ENCODE data around the gene ZNF507. TPM values are rescaled to one million over a fixed set of nuclear protein-coding genes. Genes with fewer than 3 reads are reported as not detected.

The ZNF507 gene
- total RNA-seq, 1 experiment from 2014 or later = 31.1 TPM

DNA sequence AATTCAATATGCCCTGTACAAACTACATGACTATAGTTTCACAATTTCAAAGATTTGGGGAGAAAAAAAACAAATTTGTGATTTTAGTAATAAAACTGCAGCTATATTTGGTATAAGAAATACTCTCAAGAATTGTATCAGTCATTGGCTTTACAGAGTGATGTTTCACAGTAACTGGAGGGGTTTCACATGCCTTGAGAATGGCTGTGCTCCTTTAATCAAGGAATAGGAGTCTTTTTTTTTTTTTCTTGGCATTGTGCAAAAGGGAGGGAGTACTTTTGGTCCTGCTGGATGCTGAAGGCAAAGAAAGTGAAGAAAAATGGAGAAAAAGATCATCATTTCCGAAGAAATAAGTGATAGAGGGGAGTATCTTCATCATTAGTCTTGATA, 6.8 kb downstream of the ZNF507 start:
- no peak overlapping the region for H3K4ac ChIP-seq (ENCODE audit: low read depth, low read length)
- Mint-ChIP-seq H3K27me3 (ENCODE audit: low read depth) (no peaks in the 10 kb centered on the region), H3K4me1 (no peaks in the 10 kb centered on the region; a peak in 1 of 4 replicates), H3K27ac (no peak overlapping the region), H3K36me3 (ENCODE audit: insufficient read depth in 1 of 3, low read depth in 3 of 3) (peaks cover 49 to 76% (median 75%) of the 10 kb centered on the region in 3 experiments; a peak in 6 of 7 replicates), H3K4me3 (no peak overlapping the region), H3K9me3 (no peaks in the 10 kb centered on the region)
- H2BK20ac ChIP-seq (ENCODE audit: low read depth, low read length, poor library complexity, severe bottlenecking) = no peak overlapping the region
- no peak overlapping the region for H2BK5ac ChIP-seq (ENCODE audit: insufficient read length, low read length)
- no peak for TF ChIP-seq CTCF (conservative IDR thresholded peaks at IDR 0.05)
- H3K79me1 ChIP-seq (ENCODE audit: insufficient read depth, low read depth, low read length, poor library complexity, severe bottlenecking) = no peaks in the 10 kb centered on the region
- H3K9ac ChIP-seq (ENCODE audit: extremely low read depth, insufficient read length, low read length) = no peak overlapping the region
- no peak overlapping the region for H2BK12ac ChIP-seq (ENCODE audit: insufficient read length, low read depth, low read length)
- no peaks in the 10 kb centered on the region for H3K23me2 ChIP-seq (ENCODE audit: insufficient read length, low read depth, low read length, poor library complexity, severe bottlenecking)
- no peaks in the 10 kb centered on the region for H3K4me1 ChIP-seq (ENCODE audit: insufficient read depth, low read length)
- H3K14ac ChIP-seq (ENCODE audit: insufficient read depth, low read length) = no peak overlapping the region
- H4K20me1 ChIP-seq (ENCODE audit: control insufficient read depth, insufficient read depth, insufficient read length) = no peaks in the 10 kb centered on the region
- H3T11ph ChIP-seq (ENCODE audit: low read length) = no peak overlapping the region
- H3K9me3 ChIP-seq (ENCODE audit: control insufficient read depth, low read depth, low read length) = no peaks in the 10 kb centered on the region
- H3K27me3 ChIP-seq (ENCODE audit: insufficient read depth, low read length) = no peaks in the 10 kb centered on the region
- no peak overlapping the region for H3K56ac ChIP-seq (ENCODE audit: insufficient read length, low read depth, low read length)
- H2AK5ac ChIP-seq (ENCODE audit: insufficient read length, low read length) = no peak overlapping the region
- H3K18ac ChIP-seq (ENCODE audit: insufficient read length, low read depth, low read length) = no peak overlapping the region
- no peak overlapping the region for H4K5ac ChIP-seq (ENCODE audit: insufficient read length, low read depth, low read length)
- no peak overlapping the region for H4K91ac ChIP-seq (ENCODE audit: insufficient read length, low read depth, low read length)
- H4K8ac ChIP-seq (replicated peaks; ENCODE audit: insufficient read length, low read depth, low read length) = no peak overlapping the region
- WGBS (ENCODE audit: extremely low coverage, insufficient read length, low lambda C conversion rate) = no CpG with 5 or more reads among the region's 1 CpG
- H3K27ac ChIP-seq (ENCODE audit: insufficient read length, low read depth, low read length) = no peak overlapping the region
- no peaks in the 10 kb centered on the region; the same call in 1 of the 2 replicates for H3K79me2 ChIP-seq (ENCODE audit: insufficient read depth, low read length)
- no peak for DNase-seq
- H2AFZ ChIP-seq (ENCODE audit: low read length) = no peak overlapping the region
- H2BK120ac ChIP-seq (ENCODE audit: low read depth, low read length, poor library complexity, severe bottlenecking) = no peak overlapping the region
- H2BK15ac ChIP-seq (ENCODE audit: low read depth, low read length) = no peak overlapping the region
- H3K23ac ChIP-seq (ENCODE audit: insufficient read length, low read depth, low read length) = no peak overlapping the region
- H3K4me2 ChIP-seq (ENCODE audit: insufficient read depth, insufficient read length, low read length) = no peak overlapping the region

Data from H9 (cell line).